Esophagus muscularis mucosa (tissue), 4 donors: ENCODE data around the gene MAD1L1. TPM values are rescaled to one million over a fixed set of nuclear protein-coding genes. Genes with fewer than 3 reads are reported as not detected.

ENCODE experiments used
- DNase-seq: peaks from one replicate; pipeline ENCODE4 v3.0.0-alpha.2; 2017; ENCODE audit errors: extremely low spot score
- H3K27ac ChIP-seq, 4 donors: fragments of 200-600 bp; sonication (generic); replicated peaks in 1 of 4; 1 replicate in 3 of 4; 2 replicates in 1 of 4; pipeline ENCODE4 v1.5.1; 2016 to 2019; ENCODE audit warnings: mild to moderate bottlenecking in 1 of 4
- H3K27me3 ChIP-seq, 4 donors: fragments of 200-600 bp; sonication (generic); one replicate each; pipeline versions ENCODE4 v1.5.1 to v1.6.0; 2016 to 2019
- H3K36me3 ChIP-seq, 4 donors: fragments of 200-600 bp; sonication (generic); one replicate each; pipeline ENCODE4 v1.5.1; 2016 to 2019
- H3K4me1 ChIP-seq, 4 donors: fragments of 200-600 bp; sonication (generic); one replicate each; pipeline ENCODE4 v1.5.1; 2016 to 2019
- H3K4me3 ChIP-seq, 4 donors: fragments of 200-600 bp; sonication (generic); 1 replicate in 2 of 4; 2 replicates in 2 of 4; pipeline ENCODE4 v1.5.1; 2016 to 2019; ENCODE audit warnings: mild to moderate bottlenecking in 4 of 4, moderate library complexity in 1 of 4
- H3K9me3 ChIP-seq, 4 donors: fragments of 200-600 bp; sonication (generic); 1 replicate in 3 of 4; 2 replicates in 1 of 4; pipeline ENCODE4 v1.5.1; 2016 to 2019
- CTCF ChIP-seq, 3 experiments: fragments of 200-600 bp in 2 of 3; fragments of 450-650 bp in 1 of 3; sonication (generic) in 2 of 3; IDR thresholded peaks; one replicate each; pipeline ENCODE4 v1.5.1; 2017 to 2019; ENCODE audit warnings: antibody characterized with exemption in 3 of 3, mild to moderate bottlenecking in 2 of 3, moderate library complexity in 1 of 3
- EP300 ChIP-seq: sonication (generic); formaldehyde crosslinking; IDR thresholded peaks from one replicate; pipeline ENCODE4 v1.6.1; 2017; ENCODE audit warnings: antibody characterized with exemption
- POLR2A ChIP-seq: fragments of 450-650 bp; IDR thresholded peaks from one replicate; pipeline ENCODE4 v1.6.1; 2017; ENCODE audit warnings: antibody characterized with exemption, moderate library complexity, mild to moderate bottlenecking, low read depth
- POLR2AphosphoS5 ChIP-seq, 2 donors: sonication (generic); formaldehyde crosslinking; IDR thresholded peaks; one replicate each; pipeline ENCODE4 v1.6.1; 2017; ENCODE audit warnings: antibody characterized with exemption in 2 of 2
- WGBS: methylation state at CpG from one replicate; pipeline ENCODE4 v1.1.5; 2018; 5-methylcytosine and 5-hydroxymethylcytosine counted together
- intact Hi-C: fragments of 100-400 bp; cut with DNase I; formaldehyde crosslinking; loops from one replicate; pipeline ENCODE4 v1.15.1; 2023
- total RNA-seq, 4 donors: library from RNA; depleted of rRNA; stranded (reverse); fragments of >200 nt; gene quantifications; one replicate each; pipeline versions ENCODE4 v1.1.0 to v1.2.1, GENCODE V29; 2016

Gene MAD1L1
- total RNA-seq, 4 donors from 2014 or later: 22.2 to 33.1 (median 29.5) TPM

GRCh38 chr7:1813394-1814088 is 419.2 kb downstream of the MAD1L1 start:
- peaks cover 0 to 23% (median 11%) of the 10 kb centered on the region in 4 donors for H3K36me3 ChIP-seq
- H3K27me3 ChIP-seq: peaks cover 0 to 12% (median 0%) of the 10 kb centered on the region in 4 donors
- H3K27ac ChIP-seq: no peak overlapping the region
- H3K4me1 ChIP-seq: peaks cover 4 to 25% (median 24%) of the 10 kb centered on the region in 4 donors
- no peaks in the 10 kb centered on the region for H3K9me3 ChIP-seq
- TF ChIP-seq EP300 (no peak), CTCF (IDR thresholded peaks at IDR 0.05) (no peak), POLR2A (no peak), POLR2AphosphoS5 (IDR thresholded peaks at IDR 0.05) (no peak)
- peak; percentile 81 for DNase-seq
- 87% methylated on average over 6 of the region's 18 CpGs for WGBS
- intact Hi-C loops: no loop called here
- H3K4me3 ChIP-seq: no peak overlapping the region

- Histone ChIP-seq H3K4me3 (no peak overlapping the region), H3K27me3 (peaks cover 0 to 12% (median 0%) of the 10 kb centered on the region in 4 donors), H3K27ac (no peak overlapping the region), H3K4me1 (peaks cover 0 to 25% (median 24%) of the 10 kb centered on the region in 4 donors), H3K9me3 (no peaks in the 10 kb centered on the region), H3K36me3 (peaks cover 0 to 23% (median 11%) of the 10 kb centered on the region in 4 donors)
- DNase-seq: peak; percentile 85
- TF ChIP-seq POLR2A: no peak
- no peak for TF ChIP-seq EP300
- TF ChIP-seq CTCF (IDR thresholded peaks at IDR 0.05): peak in 2 of 3 experiments; percentile 9 to 17
- no peak for TF ChIP-seq POLR2AphosphoS5 (IDR thresholded peaks at IDR 0.05)
- intact Hi-C loops: no loop called here
- WGBS: 63% methylated on average over 29 of the region's 33 CpGs
Observed at GRCh38 chr7:1812509-1813393, 420.0 kb downstream of the MAD1L1 start.

GRCh38 chr7:1811850-1812508 is 420.8 kb downstream of the MAD1L1 start:
- peaks cover 0 to 23% (median 11%) of the 10 kb centered on the region in 4 donors for H3K36me3 ChIP-seq
- peak; percentile 88 for DNase-seq
- TF ChIP-seq CTCF (IDR thresholded peaks at IDR 0.05) (no peak), POLR2A (no peak), EP300 (no peak), POLR2AphosphoS5 (IDR thresholded peaks at IDR 0.05) (no peak)
- peaks cover 0 to 12% (median 0%) of the 10 kb centered on the region in 4 donors for H3K27me3 ChIP-seq
- intact Hi-C loops: no loop called here
- no peak overlapping the region for H3K27ac ChIP-seq
- H3K4me3 ChIP-seq: no peak overlapping the region
- no peaks in the 10 kb centered on the region for H3K9me3 ChIP-seq
- peaks cover 0 to 25% (median 24%) of the 10 kb centered on the region in 4 donors for H3K4me1 ChIP-seq
- WGBS: 48% methylated on average over 6 of the region's 9 CpGs

GRCh38 chr7:1810961-1811849 is 421.5 kb downstream of the MAD1L1 start:
- WGBS: 46% methylated on average over 25 of the region's 25 CpGs
- H3K4me3 ChIP-seq: no peak overlapping the region
- H3K9me3 ChIP-seq: no peaks in the 10 kb centered on the region
- intact Hi-C loops: no loop called here
- DNase-seq: peak; percentile 89
- H3K27ac ChIP-seq: no peak overlapping the region
- peaks cover 0 to 23% (median 11%) of the 10 kb centered on the region in 4 donors for H3K36me3 ChIP-seq
- peaks cover 0 to 12% (median 0%) of the 10 kb centered on the region in 4 donors for H3K27me3 ChIP-seq
- TF ChIP-seq CTCF (IDR thresholded peaks at IDR 0.05) (no peak), EP300 (no peak), POLR2A (no peak)
- peaks cover 0 to 25% (median 24%) of the 10 kb centered on the region in 4 donors for H3K4me1 ChIP-seq
